Omental fat pad (tissue), 4 donors: ENCODE results near the gene ATXN7L1. TPM values are rescaled to one million over a fixed set of nuclear protein-coding genes. Genes with fewer than 3 reads are reported as not detected.

Source experiments
- ATAC-seq: fragments of 150-250 bp; one replicate; pipeline ENCODE4 v1.9.1; 2016; ENCODE audit warnings: mild to moderate bottlenecking, moderate library complexity; ENCODE audit not compliant: low FRiP score
- DNase-seq: peaks from one replicate; pipeline ENCODE4 v3.0.0-alpha.2; 2019; ENCODE audit warnings: low spot score
- total RNA-seq, 4 donors: library from RNA; depleted of rRNA; stranded (reverse); fragments of >200 nt; gene quantifications; one replicate each; pipeline ENCODE4 v1.1.0, GENCODE V29; 2016
- TF ChIP-seq, protein P1 (sequence below), 3 donors: fragments of 450-650 bp; IDR thresholded peaks; one replicate each; pipeline ENCODE4 v1.5.1; 2016 to 2017; ENCODE audit warnings: antibody characterized with exemption in 3 of 3, mild to moderate bottlenecking in 3 of 3, moderate library complexity in 2 of 3

Gene ATXN7L1
- total RNA-seq, 4 donors from 2014 or later, result 10.6 to 19.5 (median 12.2) TPM

DNA sequence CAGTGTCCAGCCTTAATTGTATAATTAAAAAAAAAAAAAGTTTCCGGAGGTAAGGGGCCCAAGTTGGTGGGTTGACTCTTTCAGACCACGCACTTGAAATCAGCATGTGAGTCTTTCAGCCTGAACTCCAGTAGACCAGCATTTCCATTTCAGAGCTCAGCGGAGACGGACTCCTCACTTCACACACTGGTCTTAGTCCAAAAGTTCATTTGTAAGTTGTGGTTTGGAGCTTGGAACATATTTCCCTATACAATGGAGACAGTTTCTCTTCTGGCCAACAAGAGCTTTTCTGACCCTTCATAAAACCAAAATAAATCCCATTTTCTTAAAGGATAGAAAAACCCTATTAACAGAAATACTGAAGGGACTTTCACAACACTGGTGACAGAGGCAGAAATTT lies 41.0 kb downstream of the ATXN7L1 start:
- ATAC-seq, result no peak
- no peak for DNase-seq
- TF ChIP-seq, protein P1, sequence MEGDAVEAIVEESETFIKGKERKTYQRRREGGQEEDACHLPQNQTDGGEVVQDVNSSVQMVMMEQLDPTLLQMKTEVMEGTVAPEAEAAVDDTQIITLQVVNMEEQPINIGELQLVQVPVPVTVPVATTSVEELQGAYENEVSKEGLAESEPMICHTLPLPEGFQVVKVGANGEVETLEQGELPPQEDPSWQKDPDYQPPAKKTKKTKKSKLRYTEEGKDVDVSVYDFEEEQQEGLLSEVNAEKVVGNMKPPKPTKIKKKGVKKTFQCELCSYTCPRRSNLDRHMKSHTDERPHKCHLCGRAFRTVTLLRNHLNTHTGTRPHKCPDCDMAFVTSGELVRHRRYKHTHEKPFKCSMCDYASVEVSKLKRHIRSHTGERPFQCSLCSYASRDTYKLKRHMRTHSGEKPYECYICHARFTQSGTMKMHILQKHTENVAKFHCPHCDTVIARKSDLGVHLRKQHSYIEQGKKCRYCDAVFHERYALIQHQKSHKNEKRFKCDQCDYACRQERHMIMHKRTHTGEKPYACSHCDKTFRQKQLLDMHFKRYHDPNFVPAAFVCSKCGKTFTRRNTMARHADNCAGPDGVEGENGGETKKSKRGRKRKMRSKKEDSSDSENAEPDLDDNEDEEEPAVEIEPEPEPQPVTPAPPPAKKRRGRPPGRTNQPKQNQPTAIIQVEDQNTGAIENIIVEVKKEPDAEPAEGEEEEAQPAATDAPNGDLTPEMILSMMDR (IDR thresholded peaks at IDR 0.05), result no peak

DNA sequence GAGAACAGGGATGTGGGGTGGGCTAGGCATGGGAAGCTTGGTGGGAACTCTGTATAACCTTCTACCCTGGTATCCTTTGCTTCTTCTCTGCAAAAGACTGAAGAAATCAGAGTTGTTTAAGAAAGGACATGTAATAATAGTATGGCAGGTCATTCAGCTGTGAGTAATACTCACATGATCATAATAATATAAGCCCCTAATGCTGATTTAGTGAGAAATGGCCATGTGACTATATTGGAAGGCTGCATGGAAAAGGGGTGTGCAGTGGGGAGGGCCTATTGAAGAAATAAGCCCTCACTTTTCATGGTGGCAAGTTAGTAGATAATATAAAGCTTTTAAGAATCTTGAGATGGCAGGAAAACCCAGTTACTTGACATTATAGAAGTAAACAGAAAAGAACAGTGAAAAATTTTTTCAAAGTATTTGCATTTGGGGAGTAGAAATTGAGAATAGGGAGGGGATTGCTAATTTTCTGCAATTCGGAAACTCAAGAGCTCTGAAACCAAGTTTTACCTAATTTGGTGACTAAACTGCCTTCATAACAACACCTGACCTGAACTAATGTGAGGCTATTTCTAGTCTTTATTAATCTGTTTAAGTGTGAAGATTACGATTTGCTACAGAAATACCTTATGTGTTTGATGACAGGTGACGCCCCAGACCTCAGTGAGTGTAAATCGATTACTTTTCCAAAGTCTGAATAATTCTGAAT lies 44.4 kb downstream of the ATXN7L1 start:
- ATAC-seq (no peak), DNase-seq (no peak)
- TF ChIP-seq, protein P1 (IDR thresholded peaks at IDR 0.05), result no peak

DNA sequence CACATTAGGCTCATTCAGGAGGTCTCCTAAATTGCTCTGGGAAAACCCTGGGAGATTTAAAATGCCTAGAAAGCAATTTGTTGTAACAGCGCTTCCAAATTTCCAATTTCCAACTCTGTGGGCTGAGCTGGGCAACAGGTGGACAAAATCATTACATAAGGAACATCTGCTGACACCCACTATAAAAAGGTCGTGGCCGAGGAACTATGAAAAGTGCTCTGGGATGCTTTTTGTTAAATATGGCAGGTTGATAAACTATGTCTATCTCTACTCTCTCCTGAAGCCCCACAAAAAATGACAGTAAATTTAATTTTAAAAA lies 45.1 kb downstream of the ATXN7L1 start:
- ATAC-seq, result no peak
- TF ChIP-seq, protein P1 (IDR thresholded peaks at IDR 0.05), result no peak
- DNase-seq, result no peak

DNA sequence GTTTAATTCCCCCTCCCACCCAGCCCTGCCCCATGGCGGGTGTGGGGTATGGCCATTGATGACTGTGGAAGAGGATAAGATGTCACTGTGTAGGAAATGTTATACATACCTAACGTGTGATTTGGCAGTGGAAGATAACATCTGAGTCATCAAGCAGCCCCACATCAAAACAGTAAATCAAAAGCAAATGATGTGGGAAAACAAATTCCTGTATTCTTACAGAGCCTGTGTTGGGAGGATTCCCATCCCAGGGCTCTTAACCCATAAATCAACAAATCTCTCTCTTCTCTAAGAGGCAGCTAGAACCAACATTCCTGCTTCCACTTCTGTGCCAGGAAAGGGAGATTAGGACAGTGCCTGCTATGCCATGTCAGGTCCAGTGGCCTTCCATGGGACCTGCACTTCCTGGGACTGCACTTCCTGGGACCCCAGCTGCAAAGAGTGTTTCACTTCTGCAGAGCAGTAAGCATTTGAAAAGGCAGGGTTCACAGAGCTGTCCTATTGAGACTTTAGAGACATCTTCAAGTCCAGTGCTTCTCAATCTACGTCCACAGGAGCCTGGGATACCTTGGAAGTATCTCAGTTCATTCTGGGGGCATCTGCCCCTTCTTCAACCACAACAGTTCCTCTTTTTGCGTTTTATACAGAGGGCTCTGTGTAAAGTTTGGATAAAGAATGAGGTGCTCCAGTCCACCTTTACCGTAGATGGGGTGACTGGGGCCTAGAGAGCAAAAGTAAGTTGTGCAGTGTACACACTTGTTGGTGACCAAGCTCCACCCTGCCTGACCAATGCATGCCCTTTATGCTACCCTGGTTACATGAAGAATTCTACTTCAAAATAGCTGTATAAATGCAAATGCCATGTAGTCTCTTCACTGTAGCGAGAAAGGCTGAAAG lies 45.7 kb downstream of the ATXN7L1 start:
- no peak for DNase-seq
- TF ChIP-seq, protein P1 (IDR thresholded peaks at IDR 0.05), result no peak
- ATAC-seq, result peak; percentile 95

DNA sequence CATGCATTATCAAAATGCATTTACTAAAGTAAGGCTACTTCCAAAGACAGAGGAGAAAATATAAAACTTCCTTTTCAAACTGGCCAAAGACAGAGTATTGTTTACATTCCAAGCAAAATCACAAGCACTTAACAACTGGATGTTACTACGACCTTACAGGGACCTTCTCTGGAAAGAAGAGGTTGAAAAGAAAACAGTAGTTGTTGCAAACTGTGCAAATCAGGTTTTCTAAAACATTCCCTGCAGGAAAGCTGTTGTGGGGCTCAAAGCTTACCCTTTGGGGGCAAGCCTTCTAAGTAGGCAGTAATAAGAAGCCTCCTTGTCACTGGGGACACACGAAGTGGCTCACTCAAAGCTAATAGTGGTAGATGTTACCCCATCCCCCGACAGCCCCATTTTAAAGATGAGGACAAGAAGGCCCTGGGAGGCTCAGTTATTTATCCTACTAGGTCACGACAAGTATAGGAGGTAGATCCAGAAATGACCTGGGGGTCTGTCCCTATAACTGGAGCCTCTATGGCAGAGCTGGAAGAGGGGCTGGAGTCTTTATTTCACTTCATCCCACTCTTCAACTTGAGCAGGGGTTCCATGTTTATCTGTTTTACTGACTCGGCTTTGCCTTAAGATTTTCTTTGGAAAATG lies 46.6 kb downstream of the ATXN7L1 start:
- TF ChIP-seq, protein P1 (IDR thresholded peaks at IDR 0.05), result no peak
- DNase-seq (no peak), ATAC-seq (no peak)

DNA sequence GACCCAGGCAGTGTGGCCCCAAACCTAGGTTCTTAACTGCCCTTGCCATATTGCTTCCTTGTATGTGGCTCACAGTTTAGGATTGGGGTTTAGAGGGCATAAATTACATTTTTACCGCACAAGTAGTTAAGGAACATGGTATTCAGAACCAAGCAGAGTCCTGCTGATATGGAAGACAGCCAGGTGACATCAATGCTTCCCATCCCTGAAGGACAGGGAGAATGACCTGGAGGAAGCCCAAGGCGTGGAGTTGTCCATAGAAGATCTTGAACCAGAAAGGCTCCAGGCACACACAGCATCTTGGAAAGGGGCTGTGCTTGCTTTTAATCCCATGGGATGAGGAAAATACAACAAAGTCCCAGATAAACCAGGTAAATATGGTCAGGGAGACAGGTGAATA lies 48.3 kb downstream of the ATXN7L1 start:
- ATAC-seq, result no peak
- TF ChIP-seq, protein P1 (IDR thresholded peaks at IDR 0.05), result no peak
- no peak for DNase-seq
